ENCODE data around the gene PRKRIP1.

GRCh38 chr7:102446387-102447156, 50.4 kb downstream of the PRKRIP1 start:
- TF ChIP-seq CTCF (IDR thresholded peaks at IDR 0.05; ENCODE audit: insufficient read depth, low read depth, low read length) (no peak), EZH2 (IDR thresholded peaks at IDR 0.05; ENCODE audit: insufficient read depth, low read length) (no peak)

Measured in astrocyte (in vitro differentiated cells and primary cell).